GM10266 (cell line): Measurements from ENCODE around the gene CYP26B1.

ENCODE experiments used
- DNase-seq: peaks from one replicate; pipeline ENCODE4 v3.0.0; 2012; ENCODE audit errors: extremely low spot score
- TF ChIP-seq, protein P1 (sequence below): IDR thresholded peaks from 2 replicates; pipeline ENCODE4 v1.5.1; 2012; ENCODE audit warnings: mild to moderate bottlenecking, low read depth; ENCODE audit not compliant: control insufficient read depth, insufficient read depth; ENCODE audit errors: missing control alignments

CYP26B1 gene

GRCh38 chr2:72141032-72141645 lies 6.5 kb downstream of the CYP26B1 start:
- DNase-seq, result no peak
- TF ChIP-seq, protein P1, sequence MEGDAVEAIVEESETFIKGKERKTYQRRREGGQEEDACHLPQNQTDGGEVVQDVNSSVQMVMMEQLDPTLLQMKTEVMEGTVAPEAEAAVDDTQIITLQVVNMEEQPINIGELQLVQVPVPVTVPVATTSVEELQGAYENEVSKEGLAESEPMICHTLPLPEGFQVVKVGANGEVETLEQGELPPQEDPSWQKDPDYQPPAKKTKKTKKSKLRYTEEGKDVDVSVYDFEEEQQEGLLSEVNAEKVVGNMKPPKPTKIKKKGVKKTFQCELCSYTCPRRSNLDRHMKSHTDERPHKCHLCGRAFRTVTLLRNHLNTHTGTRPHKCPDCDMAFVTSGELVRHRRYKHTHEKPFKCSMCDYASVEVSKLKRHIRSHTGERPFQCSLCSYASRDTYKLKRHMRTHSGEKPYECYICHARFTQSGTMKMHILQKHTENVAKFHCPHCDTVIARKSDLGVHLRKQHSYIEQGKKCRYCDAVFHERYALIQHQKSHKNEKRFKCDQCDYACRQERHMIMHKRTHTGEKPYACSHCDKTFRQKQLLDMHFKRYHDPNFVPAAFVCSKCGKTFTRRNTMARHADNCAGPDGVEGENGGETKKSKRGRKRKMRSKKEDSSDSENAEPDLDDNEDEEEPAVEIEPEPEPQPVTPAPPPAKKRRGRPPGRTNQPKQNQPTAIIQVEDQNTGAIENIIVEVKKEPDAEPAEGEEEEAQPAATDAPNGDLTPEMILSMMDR, result no peak

- TF ChIP-seq, protein P1, result no peak
- no peak for DNase-seq
These were observed 7.1 kb downstream of the CYP26B1 start for GRCh38 chr2:72140621-72140960.

DNA sequence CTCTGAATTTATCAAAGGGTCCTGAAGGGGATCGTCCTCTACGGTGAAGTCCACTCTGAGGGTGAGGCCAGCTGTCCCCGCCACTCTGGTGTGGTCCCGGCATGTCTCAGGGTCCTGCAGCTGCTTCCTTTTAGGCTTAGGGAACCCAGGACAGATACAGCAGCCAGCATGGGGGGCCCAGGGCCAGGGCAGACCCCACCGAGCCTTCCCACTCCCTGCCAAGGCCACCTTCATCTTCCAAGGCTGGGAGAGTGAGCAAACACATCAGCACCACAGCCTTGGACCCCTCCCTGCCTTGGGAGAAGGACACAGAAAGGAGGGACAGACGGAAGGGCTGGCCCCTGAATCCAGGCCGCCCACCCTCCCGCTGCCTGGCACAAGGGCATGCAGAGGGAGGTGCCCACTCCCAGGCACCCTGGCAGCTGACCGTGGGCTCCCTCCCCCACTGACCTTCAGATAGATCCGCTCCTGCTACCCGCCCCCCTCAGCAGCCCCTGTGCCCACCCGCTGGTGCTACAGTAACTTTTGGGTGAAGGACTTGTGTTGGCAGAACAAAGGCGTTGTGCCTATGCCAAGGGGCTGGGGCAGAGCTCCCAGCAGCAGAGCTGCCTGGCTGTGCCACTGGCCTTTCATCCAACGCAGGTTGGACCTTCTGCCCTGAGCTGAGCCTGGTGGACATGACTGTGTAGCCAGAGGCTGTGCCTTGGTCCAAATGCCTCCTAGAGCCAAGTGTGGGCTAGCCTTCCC lies 7.6 kb downstream of the CYP26B1 start:
- TF ChIP-seq, protein P1, result no peak
- DNase-seq, result no peak

DNA sequence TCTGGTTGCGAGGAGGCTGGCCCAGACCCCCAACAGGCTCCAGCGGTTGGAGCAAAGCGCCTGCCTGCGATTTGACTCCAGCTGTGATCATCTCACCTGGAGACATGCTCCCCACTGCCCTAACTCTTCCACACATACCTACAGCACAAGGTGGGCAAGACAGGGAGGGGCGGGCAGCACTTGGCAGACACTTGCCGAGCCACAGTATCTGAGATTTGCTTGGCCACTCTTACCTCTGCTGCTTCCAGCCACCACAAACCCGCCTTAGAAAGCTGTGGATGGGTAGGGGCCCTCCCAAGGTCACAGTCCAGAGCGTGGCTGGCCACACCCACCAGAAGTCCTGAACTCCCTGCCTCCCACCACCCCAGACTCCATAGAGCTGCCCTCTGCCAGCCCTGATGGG lies 8.2 kb downstream of the CYP26B1 start:
- TF ChIP-seq, protein P1, result no peak
- DNase-seq, result no peak

- TF ChIP-seq, protein P1, result no peak
- DNase-seq, result no peak
These were observed 8.7 kb downstream of the CYP26B1 start for GRCh38 chr2:72138921-72139381.

GRCh38 chr2:72138011-72138881 lies 9.4 kb downstream of the CYP26B1 start:
- no peak for DNase-seq
- TF ChIP-seq, protein P1, result no peak
